Common myeloid progenitor, CD34-positive (primary cell): Measurements from ENCODE around the gene ZNF540. TPM values are rescaled to one million over a fixed set of nuclear protein-coding genes. Genes with fewer than 3 reads are reported as not detected.

Source experiments
- CTCF ChIA-PET: fragments of 350-600 bp; sonication (Branson Sonifier 250); formaldehyde crosslinking; loops from one replicate; lab custom pipeline; 2021; ENCODE audit warnings: antibody characterized with exemption; lab: Charles Lee
- POLR2A ChIA-PET: fragments of 350-600 bp; sonication (Branson Sonifier 250); formaldehyde crosslinking; loops from one replicate; lab custom pipeline; 2021; ENCODE audit warnings: antibody characterized with exemption; lab: Charles Lee
- DNase-seq, 3 donors: peaks; one replicate each; pipeline versions ENCODE4 v3.0.0 to v3.0.0-alpha.2; 2013
- H3K27ac ChIP-seq, 2 experiments: 1 replicate in 1 of 2; 2 replicates in 1 of 2; pipeline ENCODE4 v1.7.0; 2013; ENCODE audit warnings: inconsistent platforms in 2 of 2, low read length in 2 of 2, mild to moderate bottlenecking in 2 of 2, low read depth in 1 of 2, moderate library complexity in 1 of 2; ENCODE audit not compliant: severe bottlenecking in 2 of 2, insufficient read depth in 1 of 2, poor library complexity in 1 of 2
- H3K27me3 ChIP-seq, 5 experiments: replicated peaks in 2 of 5; 1 replicate in 3 of 5; 2 replicates in 2 of 5; pipeline versions ENCODE4 v1.6.1 to v1.7.0; 2013; ENCODE audit warnings: low read length in 4 of 5, mild to moderate bottlenecking in 2 of 5, moderate library complexity in 2 of 5, inconsistent platforms in 1 of 5; ENCODE audit not compliant: insufficient read depth in 5 of 5, control insufficient read depth in 4 of 5
- H3K36me3 ChIP-seq, 4 experiments: 1 replicate in 2 of 4; 2 replicates in 2 of 4; pipeline versions ENCODE4 v1.6.1 to v1.7.0; 2013; ENCODE audit warnings: low read length in 3 of 4, control low read depth in 1 of 4, mild to moderate bottlenecking in 1 of 4; ENCODE audit not compliant: control insufficient read depth in 4 of 4, insufficient read depth in 4 of 4
- H3K4me1 ChIP-seq, 4 experiments: 1 replicate in 3 of 4; 2 replicates in 1 of 4; pipeline versions ENCODE4 v1.6.1 to v1.7.1; 2013; ENCODE audit warnings: low read length in 3 of 4, mild to moderate bottlenecking in 3 of 4, control low read depth in 1 of 4, inconsistent platforms in 1 of 4, moderate library complexity in 1 of 4; ENCODE audit not compliant: control insufficient read depth in 4 of 4, insufficient read depth in 4 of 4; ENCODE audit errors: control extremely low read depth in 1 of 4
- H3K4me3 ChIP-seq, 7 experiments: 1 replicate in 4 of 7; 2 replicates in 3 of 7; pipeline versions ENCODE4 v1.5.1 to v1.7.0; 2013; ENCODE audit warnings: mild to moderate bottlenecking in 7 of 7, low read length in 6 of 7, moderate library complexity in 6 of 7, inconsistent platforms in 2 of 7, low read depth in 2 of 7, control low read depth in 1 of 7; ENCODE audit not compliant: insufficient read depth in 4 of 7, control insufficient read depth in 1 of 7; ENCODE audit errors: extremely low read depth in 1 of 7
- H3K9me3 ChIP-seq, 5 experiments: 1 replicate in 4 of 5; 2 replicates in 1 of 5; pipeline versions ENCODE4 v1.6.1 to v1.7.1; 2013; ENCODE audit warnings: low read length in 4 of 5, mild to moderate bottlenecking in 2 of 5, inconsistent platforms in 1 of 5, low read depth in 1 of 5, moderate library complexity in 1 of 5; ENCODE audit not compliant: control insufficient read depth in 4 of 5, insufficient read depth in 2 of 5; ENCODE audit errors: control extremely low read depth in 1 of 5
- WGBS: methylation state at CpG from one replicate; pipeline ENCODE4 v1.1.5; 2013; ENCODE audit not compliant: insufficient coverage; 5-methylcytosine and 5-hydroxymethylcytosine counted together
- polyA plus RNA-seq: library from polyadenylated mRNA; unstranded; fragments of 120-200 nt; gene quantifications from one replicate; pipeline ENCODE4 v1.2.1, GENCODE V29; 2013

The ZNF540 gene
- 2.5 TPM for polyA plus RNA-seq

DNA sequence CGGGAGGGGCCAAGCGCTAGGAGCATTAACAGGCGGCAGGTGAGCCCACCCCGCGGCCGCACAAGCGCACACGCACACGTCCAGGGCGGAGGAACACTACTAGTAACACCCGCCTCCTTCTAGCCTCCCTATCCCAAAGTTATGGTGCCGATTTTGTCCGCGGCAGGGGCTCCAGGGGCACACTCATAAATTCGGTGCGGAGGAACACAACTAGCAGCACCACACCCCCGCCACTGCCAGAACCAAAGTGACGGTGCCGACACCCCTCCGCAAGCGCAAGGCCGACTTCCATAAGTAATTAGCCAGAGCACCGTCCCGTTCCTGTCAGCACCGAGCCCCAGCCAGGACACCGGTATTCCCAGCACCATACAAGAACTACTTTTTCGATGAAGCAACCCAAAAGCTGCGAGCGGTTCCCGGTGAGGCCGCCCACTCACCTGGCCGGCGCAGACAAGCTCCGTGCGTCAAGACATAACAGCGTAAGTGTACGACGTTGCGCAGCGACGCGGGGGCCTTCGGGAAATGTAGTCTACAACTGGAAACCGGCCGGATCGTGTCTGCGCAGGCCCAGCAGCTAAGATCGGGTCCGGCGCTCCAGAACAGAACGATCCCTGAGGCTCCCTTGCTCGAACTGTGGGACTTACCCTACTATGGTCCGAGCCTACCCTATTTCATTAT is at the start of gene ZNF540, which contains the start of gene ZNF571:
Gene ZNF540, plus strand, starts transcription at position 573 of the 678 bp plus-strand sequence. CDS start 3,572 bp downstream, outside the sequence.
Gene ZNF571, minus strand, starts transcription at position 489 of the 678 bp plus-strand sequence. CDS start 8,116 bp downstream, outside the sequence.
- H3K27me3 ChIP-seq, result no peaks in the 10 kb centered on the region
- H3K36me3 ChIP-seq, result peaks cover 0 to 17% (median 3%) of the 10 kb centered on the region in 4 experiments
- H3K4me3 ChIP-seq, result peak within 1 kb of the TSS; percentile 81 to 100 (median 90)
- WGBS, result 0% methylated on average over 40 of the region's 53 CpGs
- H3K4me1 ChIP-seq, result peaks cover 6 to 17% (median 12%) of the 10 kb centered on the region in 4 experiments
- POLR2A ChIA-PET, result interaction anchor here (0.7 to 1.4 kb wide), 4 partner anchors 61 to 185 kb away, joined by 3 read pairs; partner anchors contain the start of genes ZFP30, ZNF573 and ZNF793
- H3K27ac ChIP-seq, result peak within 1 kb of the TSS; percentile 88
- CTCF ChIA-PET, result no interaction called here
- peak; percentile 95 to 98 (median 97) for DNase-seq
- peaks cover 6 to 19% (median 13%) of the 10 kb centered on the region in 5 experiments for H3K9me3 ChIP-seq

DNA sequence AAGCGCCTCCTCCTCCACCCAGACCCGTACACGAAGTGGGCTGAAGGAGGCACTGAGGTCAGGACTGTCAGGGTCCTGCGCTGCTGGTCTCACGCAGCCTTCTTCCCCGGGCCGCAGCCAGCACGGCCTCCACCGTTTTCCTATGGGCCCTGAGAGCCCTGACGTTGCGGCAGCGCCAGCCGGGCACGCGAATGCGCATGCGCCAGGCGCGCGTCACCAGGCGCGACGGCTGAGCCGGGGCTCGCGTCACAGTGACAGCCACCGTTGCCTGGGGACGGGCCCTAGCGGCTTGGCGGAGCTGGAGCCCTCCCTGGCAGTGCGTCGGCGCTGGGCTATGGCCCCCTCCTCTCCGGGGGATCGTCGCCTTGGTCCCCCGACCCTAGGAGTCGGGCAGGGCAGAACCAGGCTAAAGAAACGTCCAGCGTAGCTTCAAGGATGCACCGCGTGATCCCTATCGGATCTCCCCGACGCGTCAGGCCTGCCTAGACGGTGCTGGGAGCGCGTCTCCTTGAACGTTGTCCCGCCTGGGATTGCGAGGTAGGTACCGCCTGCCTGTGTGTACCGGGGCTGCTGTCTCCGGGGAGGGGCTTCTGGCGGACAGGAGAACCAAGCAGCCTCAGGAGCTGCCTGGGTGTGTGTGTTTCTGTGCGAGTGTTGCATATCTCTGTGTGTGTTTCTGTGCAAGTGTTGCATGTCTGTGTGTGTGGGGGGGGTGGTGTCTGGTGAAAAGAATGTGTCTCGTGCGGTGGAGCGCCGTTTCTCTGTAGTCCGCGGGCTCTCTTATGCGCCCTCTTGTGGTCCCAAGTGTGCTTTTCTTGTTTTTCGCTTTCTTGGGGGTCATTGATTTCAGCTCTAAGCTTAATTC is 43.3 kb upstream of the ZNF540 start:
- peaks cover 0 to 4% (median 2%) of the 10 kb centered on the region in 4 experiments for H3K36me3 ChIP-seq
- peak; percentile 82 to 91 (median 91) for DNase-seq
- H3K4me3 ChIP-seq, result peak overlapping the region; percentile 74 to 97 (median 81)
- ChIA-PET POLR2A (no interaction called here), CTCF (interaction anchor here (0.7 to 1.2 kb wide), 3 partner anchors 29 to 122 kb away, joined by 3 to 4 read pairs (median 3); partner anchors contain the start of gene ZNF793)
- peak overlapping the region; percentile 68 to 89 for H3K27ac ChIP-seq
- 5% methylated on average over 50 of the region's 65 CpGs for WGBS
- H3K9me3 ChIP-seq, result peaks cover 1 to 71% (median 51%) of the 10 kb centered on the region in 5 experiments
- peaks cover 0 to 8% (median 5%) of the 10 kb centered on the region in 4 experiments for H3K4me1 ChIP-seq
- H3K27me3 ChIP-seq, result no peaks in the 10 kb centered on the region

- no peaks in the 10 kb centered on the region for H3K27me3 ChIP-seq
- no peak overlapping the region for H3K27ac ChIP-seq
- POLR2A ChIA-PET, result no interaction called here
- DNase-seq, result no peak
- peaks cover 15 to 74% (median 21%) of the 10 kb centered on the region in 4 experiments for H3K36me3 ChIP-seq
- CTCF ChIA-PET, result no interaction called here
- no CpG with 5 or more reads among the region's 3 CpGs for WGBS
- no peak overlapping the region for H3K4me3 ChIP-seq
- H3K9me3 ChIP-seq, result peaks cover 36 to 93% (median 60%) of the 10 kb centered on the region in 5 experiments
- H3K4me1 ChIP-seq, result no peaks in the 10 kb centered on the region
Measured at GRCh38 chr19:37563518-37563917, 31.2 kb upstream of the ZNF540 start.

DNA sequence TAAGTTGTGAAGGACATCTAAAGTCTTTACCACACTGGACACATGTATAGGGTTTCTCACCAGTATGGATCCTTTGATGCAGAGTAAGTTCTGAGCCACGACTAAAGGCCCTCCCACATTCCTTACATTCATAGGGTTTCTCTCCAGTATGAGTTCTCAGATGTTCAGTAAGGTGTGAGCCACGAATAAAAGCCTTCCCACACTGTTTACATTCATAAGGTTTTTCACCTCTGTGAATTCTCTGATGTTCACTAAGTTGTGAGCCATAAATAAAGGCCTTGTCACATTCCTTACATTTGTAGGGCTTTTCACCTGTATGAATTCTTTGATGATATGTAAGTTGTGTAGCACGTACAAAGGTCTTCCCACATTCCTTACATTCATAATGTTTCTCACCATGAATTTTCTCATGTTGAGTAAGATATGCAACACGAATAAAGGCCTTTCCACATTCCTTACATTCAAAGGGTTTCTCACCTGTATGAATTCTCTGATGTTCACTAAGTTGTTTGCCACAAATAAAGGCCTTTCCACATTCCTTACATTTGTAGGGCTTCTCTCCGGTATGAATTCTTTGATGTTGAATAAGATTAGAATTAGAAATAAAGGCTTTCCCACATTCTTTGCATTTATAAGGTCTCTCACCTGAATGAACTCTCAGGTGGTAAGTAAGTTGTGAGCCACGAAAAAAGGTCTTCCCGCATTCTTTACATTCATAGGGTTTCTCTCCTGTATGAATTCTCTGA is 29.9 kb upstream of the ZNF540 start:
- no peaks in the 10 kb centered on the region for H3K27me3 ChIP-seq
- peaks cover 31 to 89% (median 61%) of the 10 kb centered on the region in 5 experiments for H3K9me3 ChIP-seq
- ChIA-PET CTCF (interaction anchor here (1.2 kb wide), 1 partner anchor 18 kb away, joined by 4 read pairs; no protein-coding TSS in a partner anchor), POLR2A (no interaction called here)
- H3K4me3 ChIP-seq, result no peak overlapping the region
- 100% methylated on average over 1 of the region's 7 CpGs for WGBS
- peaks cover 19 to 73% (median 22%) of the 10 kb centered on the region in 4 experiments for H3K36me3 ChIP-seq
- DNase-seq, result peak in 1 of 3 donors; percentile 8
- H3K4me1 ChIP-seq, result no peaks in the 10 kb centered on the region
- H3K27ac ChIP-seq, result no peak overlapping the region

DNA sequence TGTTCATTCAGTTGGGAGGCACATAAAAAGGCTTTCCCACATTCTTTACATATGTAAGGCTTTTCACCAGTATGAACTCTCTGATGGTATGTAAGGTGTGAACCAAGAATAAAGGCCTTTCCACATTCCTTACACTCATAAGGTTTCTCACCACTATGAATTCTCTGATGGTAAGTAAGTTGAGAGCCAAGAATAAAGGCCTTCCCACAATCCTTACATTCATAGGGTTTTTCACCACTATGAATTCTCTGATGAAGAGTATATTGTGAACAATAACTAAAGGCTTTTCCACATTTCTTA is 29.4 kb upstream of the ZNF540 start:
- Histone ChIP-seq H3K36me3 (peaks cover 24 to 72% (median 25%) of the 10 kb centered on the region in 4 experiments), H3K4me1 (no peaks in the 10 kb centered on the region), H3K4me3 (no peak overlapping the region), H3K27me3 (no peaks in the 10 kb centered on the region), H3K9me3 (peaks cover 32 to 88% (median 66%) of the 10 kb centered on the region in 5 experiments), H3K27ac (no peak overlapping the region)
- ChIA-PET CTCF (interaction anchor here (1.2 kb wide), 1 partner anchor 18 kb away, joined by 4 read pairs; no protein-coding TSS in a partner anchor), POLR2A (no interaction called here)
- DNase-seq, result no peak

GRCh38 chr19:37572203-37572602 is 22.5 kb upstream of the ZNF540 start:
- H3K4me1 ChIP-seq, result no peaks in the 10 kb centered on the region
- H3K36me3 ChIP-seq, result peaks cover 20 to 39% (median 22%) of the 10 kb centered on the region in 4 experiments
- no peak for DNase-seq
- no peaks in the 10 kb centered on the region for H3K27me3 ChIP-seq
- ChIA-PET CTCF (no interaction called here), POLR2A (interaction anchor here (0.6 kb wide), 1 partner anchor 229 kb away, joined by 3 read pairs; no protein-coding TSS in a partner anchor)
- no peak overlapping the region for H3K4me3 ChIP-seq
- peaks cover 13 to 61% (median 38%) of the 10 kb centered on the region in 5 experiments for H3K9me3 ChIP-seq
- H3K27ac ChIP-seq, result no peak overlapping the region
